OCI-LY7 (cell line): ENCODE data around the gene ULK4.

Experiments
- EZH2phosphoT487 ChIP-seq: fragments of 200-600 bp; sonication (generic); IDR thresholded peaks from 2 replicates; pipeline ENCODE4 v1.6.1; 2018; ENCODE audit warnings: low read depth, borderline replicate concordance, mild to moderate bottlenecking, mixed run types, antibody characterized with exemption, low read length, moderate library complexity, mixed read lengths
- TF ChIP-seq, protein P1 (sequence below): fragments of 200-600 bp; sonication (generic); conservative IDR thresholded peaks from 2 replicates; pipeline ENCODE4 v1.5.1; 2014; ENCODE audit warnings: mild to moderate bottlenecking, antibody characterized with exemption, low read length, moderate library complexity, mixed read lengths

GRCh38 chr3:41900265-41900664 is 61.6 kb downstream of the ULK4 start:
- TF ChIP-seq, protein P1, sequence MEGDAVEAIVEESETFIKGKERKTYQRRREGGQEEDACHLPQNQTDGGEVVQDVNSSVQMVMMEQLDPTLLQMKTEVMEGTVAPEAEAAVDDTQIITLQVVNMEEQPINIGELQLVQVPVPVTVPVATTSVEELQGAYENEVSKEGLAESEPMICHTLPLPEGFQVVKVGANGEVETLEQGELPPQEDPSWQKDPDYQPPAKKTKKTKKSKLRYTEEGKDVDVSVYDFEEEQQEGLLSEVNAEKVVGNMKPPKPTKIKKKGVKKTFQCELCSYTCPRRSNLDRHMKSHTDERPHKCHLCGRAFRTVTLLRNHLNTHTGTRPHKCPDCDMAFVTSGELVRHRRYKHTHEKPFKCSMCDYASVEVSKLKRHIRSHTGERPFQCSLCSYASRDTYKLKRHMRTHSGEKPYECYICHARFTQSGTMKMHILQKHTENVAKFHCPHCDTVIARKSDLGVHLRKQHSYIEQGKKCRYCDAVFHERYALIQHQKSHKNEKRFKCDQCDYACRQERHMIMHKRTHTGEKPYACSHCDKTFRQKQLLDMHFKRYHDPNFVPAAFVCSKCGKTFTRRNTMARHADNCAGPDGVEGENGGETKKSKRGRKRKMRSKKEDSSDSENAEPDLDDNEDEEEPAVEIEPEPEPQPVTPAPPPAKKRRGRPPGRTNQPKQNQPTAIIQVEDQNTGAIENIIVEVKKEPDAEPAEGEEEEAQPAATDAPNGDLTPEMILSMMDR: no peak
- no peak for TF ChIP-seq EZH2phosphoT487
